Glutamatergic neuron (in vitro differentiated cells): ENCODE results near the gene CTCFL. TPM values are rescaled to one million over a fixed set of nuclear protein-coding genes. Genes with fewer than 3 reads are reported as not detected.

Experiments
- DNase-seq: peaks from one replicate; pipeline ENCODE4 v3.0.0; 2022
- H3K27ac Mint-ChIP-seq: one replicate; pipeline ENCODE4 v1.8.0; 2020; ENCODE audit warnings: mild to moderate bottlenecking, mixed read lengths, inconsistent platforms; ENCODE audit not compliant: unreplicated experiment
- H3K27me3 Mint-ChIP-seq: one replicate; pipeline ENCODE4 v1.8.0; 2020; ENCODE audit warnings: mild to moderate bottlenecking, moderate library complexity, mixed read lengths, inconsistent platforms; ENCODE audit not compliant: unreplicated experiment
- H3K36me3 Mint-ChIP-seq: one replicate; pipeline ENCODE4 v1.8.0; 2020; ENCODE audit warnings: mild to moderate bottlenecking, mixed read lengths, inconsistent platforms; ENCODE audit not compliant: unreplicated experiment
- H3K4me1 Mint-ChIP-seq: one replicate; pipeline ENCODE4 v1.8.0; 2020; ENCODE audit warnings: mild to moderate bottlenecking, low read depth, mixed read lengths, inconsistent platforms; ENCODE audit not compliant: unreplicated experiment
- H3K4me3 Mint-ChIP-seq: one replicate; pipeline ENCODE4 v1.8.0; 2020; ENCODE audit warnings: mild to moderate bottlenecking, mixed read lengths, inconsistent platforms; ENCODE audit not compliant: unreplicated experiment
- H3K9me3 Mint-ChIP-seq: one replicate; pipeline ENCODE4 v1.8.0; 2020; ENCODE audit warnings: mild to moderate bottlenecking, moderate library complexity, mixed read lengths, inconsistent platforms; ENCODE audit not compliant: unreplicated experiment
- CTCF ChIP-seq: fragments of 200-600 bp; sonication (generic); IDR thresholded peaks from one replicate; pipeline ENCODE4 v1.5.0; 2021; ENCODE audit not compliant: partially characterized antibody, unreplicated experiment
- total RNA-seq: library from RNA; stranded (reverse); fragmentation: NEBNext Ultra II Directional; extraction: Animal tissue kit (Norgen Biotek cat#: 25700); gene quantifications from one replicate; pipeline ENCODE4 v1.2.1, GENCODE V29; 2021; ENCODE audit not compliant: unreplicated experiment

The CTCFL gene
- total RNA-seq, 1 donor from 2014 or later = not detected

- H3K9me3 Mint-ChIP-seq = peaks cover 5% of the 10 kb centered on the region
- H3K27ac Mint-ChIP-seq = no peak overlapping the region
- no peak overlapping the region for H3K4me3 Mint-ChIP-seq
- H3K36me3 Mint-ChIP-seq = peaks cover 11% of the 10 kb centered on the region
- peaks cover 10% of the 10 kb centered on the region for H3K27me3 Mint-ChIP-seq
- DNase-seq = no peak
- no peaks in the 10 kb centered on the region for H3K4me1 Mint-ChIP-seq
- TF ChIP-seq CTCF = no peak
Observed at GRCh38 chr20:57536771-57537724, 12.1 kb upstream of the CTCFL start.

- no peak for TF ChIP-seq CTCF
- Mint-ChIP-seq H3K4me3 (no peak overlapping the region), H3K4me1 (no peaks in the 10 kb centered on the region), H3K36me3 (peaks cover 11% of the 10 kb centered on the region), H3K27ac (no peak overlapping the region), H3K27me3 (peaks cover 10% of the 10 kb centered on the region), H3K9me3 (peaks cover 5% of the 10 kb centered on the region)
- DNase-seq = no peak
Observed at GRCh38 chr20:57536120-57536708, 11.3 kb upstream of the CTCFL start.

- H3K27ac Mint-ChIP-seq = no peak overlapping the region
- H3K9me3 Mint-ChIP-seq = peaks cover 5% of the 10 kb centered on the region
- H3K4me3 Mint-ChIP-seq = no peak overlapping the region
- H3K27me3 Mint-ChIP-seq = peaks cover 10% of the 10 kb centered on the region
- no peaks in the 10 kb centered on the region for H3K4me1 Mint-ChIP-seq
- TF ChIP-seq CTCF = no peak
- no peak for DNase-seq
- H3K36me3 Mint-ChIP-seq = peaks cover 11% of the 10 kb centered on the region
Observed at GRCh38 chr20:57535297-57535696, 10.4 kb upstream of the CTCFL start.

- DNase-seq = no peak
- no peaks in the 10 kb centered on the region for H3K4me1 Mint-ChIP-seq
- TF ChIP-seq CTCF = no peak
- no peak overlapping the region for H3K27ac Mint-ChIP-seq
- peaks cover 7% of the 10 kb centered on the region for H3K27me3 Mint-ChIP-seq
- H3K9me3 Mint-ChIP-seq = peaks cover 4% of the 10 kb centered on the region
- H3K4me3 Mint-ChIP-seq = no peak overlapping the region
- peaks cover 7% of the 10 kb centered on the region for H3K36me3 Mint-ChIP-seq
Observed at GRCh38 chr20:57532104-57532503, 7.2 kb upstream of the CTCFL start.
